GM19438 (cell line): ENCODE measurements around the gene B3GALT5.

Source experiments
- ATAC-seq: cut with Tn5 transposase; IDR thresholded peaks from one replicate; pipeline ENCODE4 v1.9.1; 2021; ENCODE audit warnings: low read depth; ENCODE audit not compliant: unreplicated experiment

B3GALT5 gene

GRCh38 chr21:39641827-39642450 lies 29.2 kb downstream of the B3GALT5 start:
- no peak for ATAC-seq

- ATAC-seq, result no peak
Observed at GRCh38 chr21:39644062-39644560, 31.4 kb downstream of the B3GALT5 start.

DNA sequence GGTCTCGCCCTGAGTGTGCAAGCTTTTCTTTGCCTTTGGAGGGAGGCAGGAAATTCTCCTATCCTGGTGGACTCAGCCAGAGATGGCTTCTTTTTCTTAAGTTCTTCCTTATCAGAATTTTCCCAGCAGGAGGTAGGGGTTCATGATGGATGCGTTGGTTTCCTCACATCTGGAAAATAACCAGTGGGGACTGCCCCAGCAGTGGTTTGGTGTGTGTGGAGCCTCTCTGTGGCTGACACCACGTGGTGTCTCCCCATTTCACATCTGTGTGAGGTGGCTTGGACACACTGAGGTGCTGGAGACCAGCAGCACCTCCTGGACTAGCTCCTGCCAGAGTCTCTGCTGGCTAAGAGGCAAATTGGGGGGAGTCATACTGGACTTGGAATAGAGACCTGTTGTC lies 32.6 kb downstream of the B3GALT5 start:
- no peak for ATAC-seq

- no peak for ATAC-seq
Observed at GRCh38 chr21:39647476-39647875, 34.7 kb downstream of the B3GALT5 start.

GRCh38 chr21:39648879-39649278 lies 36.1 kb downstream of the B3GALT5 start:
- ATAC-seq, result no peak

- no peak for ATAC-seq
Observed at GRCh38 chr21:39649526-39649925, 36.8 kb downstream of the B3GALT5 start.

DNA sequence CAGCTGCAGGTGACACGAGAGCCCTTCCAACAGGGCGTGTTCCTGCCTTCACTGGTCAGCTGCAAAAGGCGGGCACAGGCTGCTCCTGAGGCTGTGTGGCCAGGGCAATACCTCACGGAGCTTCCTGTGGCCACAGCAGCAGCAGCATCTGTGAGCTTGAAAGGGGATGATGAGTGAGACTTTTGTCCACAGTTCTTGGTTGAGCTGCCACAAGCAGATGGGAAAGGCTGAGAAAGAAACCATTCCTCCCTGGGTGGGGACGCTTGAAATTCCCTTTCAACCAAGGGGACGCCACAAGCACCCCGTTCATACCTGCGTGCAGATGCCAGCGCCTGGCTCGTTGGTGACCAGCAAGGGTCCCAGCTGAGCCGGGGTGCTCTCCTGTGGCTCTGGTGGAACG lies 37.6 kb downstream of the B3GALT5 start:
- ATAC-seq, result no peak

GRCh38 chr21:39650801-39651200 lies 38.1 kb downstream of the B3GALT5 start:
- no peak for ATAC-seq

DNA sequence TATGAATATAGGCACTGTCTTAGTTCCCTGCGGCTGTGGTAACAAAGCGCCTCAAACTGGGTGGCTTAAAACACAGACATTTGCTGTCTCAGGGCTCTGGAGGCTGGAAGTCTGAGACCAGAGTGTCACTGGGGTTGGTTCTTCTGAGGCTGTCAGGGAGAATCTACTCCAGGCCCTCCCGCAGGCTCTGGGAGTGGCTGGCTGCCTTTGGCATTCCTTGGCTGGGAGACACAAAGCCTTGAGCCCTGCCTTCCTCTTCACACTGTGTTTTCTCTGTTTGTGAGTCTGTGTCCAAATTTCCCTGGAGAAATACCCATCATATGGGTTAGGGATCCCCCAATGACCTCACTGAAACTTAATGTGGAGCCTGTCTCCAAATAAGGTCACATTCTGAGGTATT lies 38.5 kb downstream of the B3GALT5 start:
- ATAC-seq, result no peak

- no peak for ATAC-seq
Observed at GRCh38 chr21:39654951-39655350, 42.2 kb downstream of the B3GALT5 start.

- no peak for ATAC-seq
Observed at GRCh38 chr21:39655589-39655988, 42.8 kb downstream of the B3GALT5 start.

GRCh38 chr21:39656209-39656608 lies 43.5 kb downstream of the B3GALT5 start:
- no peak for ATAC-seq

DNA sequence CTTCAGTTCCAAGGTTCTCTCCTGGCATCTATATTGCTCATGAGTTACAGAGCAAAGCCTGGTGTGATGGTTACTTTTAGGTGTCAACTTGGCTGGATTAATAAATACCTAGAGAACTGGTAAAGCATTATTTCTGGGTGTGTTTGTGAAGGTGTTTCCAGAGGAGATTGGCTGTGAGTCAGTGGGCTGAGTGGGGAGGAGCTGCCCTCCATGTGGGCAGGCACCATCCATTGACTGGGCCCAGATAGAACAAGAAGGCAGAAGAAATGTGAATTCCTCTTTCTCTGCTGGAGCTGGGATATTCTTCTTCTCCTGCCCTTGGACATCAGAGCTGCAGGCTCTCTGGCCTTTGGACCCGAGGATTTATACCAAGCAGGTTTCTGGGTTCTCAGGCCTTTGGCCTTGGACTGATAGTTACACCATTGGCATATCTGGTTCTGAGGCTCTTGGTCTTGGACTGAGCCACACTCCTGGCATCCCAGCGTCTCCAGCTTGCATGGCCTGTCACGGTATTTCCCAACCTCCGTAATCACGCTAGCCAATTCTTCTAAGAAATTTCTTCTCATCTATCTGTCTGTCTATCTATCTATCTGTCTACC lies 44.5 kb downstream of the B3GALT5 start:
- ATAC-seq, result no peak

DNA sequence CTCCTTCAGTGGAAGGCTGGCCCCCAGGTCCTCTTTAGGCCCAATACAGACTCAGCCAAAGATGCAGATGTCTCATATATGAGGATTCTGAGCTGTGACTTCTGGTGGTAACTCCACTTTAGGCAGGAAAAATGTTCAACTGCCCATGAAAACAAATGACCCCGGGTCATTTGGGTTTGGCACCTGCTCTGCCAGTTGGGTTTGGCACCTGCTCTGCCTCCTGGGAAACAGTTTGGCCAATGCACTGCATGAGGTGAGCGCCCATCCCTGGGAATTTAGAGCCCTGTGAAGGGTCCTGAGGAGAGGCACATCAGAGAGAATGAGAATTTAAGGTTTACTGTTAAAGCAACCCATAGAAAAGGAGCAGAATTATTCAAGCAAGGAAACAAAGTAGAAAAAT lies 45.3 kb downstream of the B3GALT5 start:
- no peak for ATAC-seq

DNA sequence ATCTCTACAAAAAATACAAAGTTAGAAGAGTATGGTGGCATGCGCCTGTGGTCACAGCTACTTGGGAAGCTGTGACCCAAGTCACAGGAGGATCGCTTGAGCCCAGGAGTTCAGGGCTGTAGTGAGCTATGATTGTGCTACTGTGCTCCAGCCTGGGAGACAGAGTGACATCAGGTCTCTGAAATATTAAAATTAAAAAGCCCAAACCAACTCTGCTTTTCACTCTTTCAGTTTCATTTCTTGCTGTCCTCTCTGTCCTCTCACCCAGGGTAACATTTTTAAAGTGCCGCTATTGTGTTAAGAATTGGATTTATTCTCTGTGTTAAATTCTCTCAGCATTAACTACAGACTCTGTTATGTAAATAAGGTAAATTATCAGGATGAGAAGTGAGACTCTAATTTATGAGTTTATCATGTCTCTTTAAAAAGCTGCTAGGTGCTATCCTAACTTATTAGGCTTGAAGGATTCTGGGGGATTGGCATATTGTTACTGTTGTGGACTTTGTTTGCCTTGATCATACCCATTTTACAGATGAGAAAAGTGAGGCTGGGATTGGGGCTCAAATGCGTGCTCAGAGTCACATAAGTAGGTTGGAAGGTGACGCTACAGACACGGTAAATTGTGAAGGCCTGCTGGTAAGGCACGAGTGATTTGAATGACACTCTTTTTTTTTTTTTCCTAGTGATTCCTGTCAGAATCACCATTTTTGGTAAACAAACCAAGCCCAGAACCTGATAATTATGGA lies 46.5 kb downstream of the B3GALT5 start:
- ATAC-seq, result no peak

DNA sequence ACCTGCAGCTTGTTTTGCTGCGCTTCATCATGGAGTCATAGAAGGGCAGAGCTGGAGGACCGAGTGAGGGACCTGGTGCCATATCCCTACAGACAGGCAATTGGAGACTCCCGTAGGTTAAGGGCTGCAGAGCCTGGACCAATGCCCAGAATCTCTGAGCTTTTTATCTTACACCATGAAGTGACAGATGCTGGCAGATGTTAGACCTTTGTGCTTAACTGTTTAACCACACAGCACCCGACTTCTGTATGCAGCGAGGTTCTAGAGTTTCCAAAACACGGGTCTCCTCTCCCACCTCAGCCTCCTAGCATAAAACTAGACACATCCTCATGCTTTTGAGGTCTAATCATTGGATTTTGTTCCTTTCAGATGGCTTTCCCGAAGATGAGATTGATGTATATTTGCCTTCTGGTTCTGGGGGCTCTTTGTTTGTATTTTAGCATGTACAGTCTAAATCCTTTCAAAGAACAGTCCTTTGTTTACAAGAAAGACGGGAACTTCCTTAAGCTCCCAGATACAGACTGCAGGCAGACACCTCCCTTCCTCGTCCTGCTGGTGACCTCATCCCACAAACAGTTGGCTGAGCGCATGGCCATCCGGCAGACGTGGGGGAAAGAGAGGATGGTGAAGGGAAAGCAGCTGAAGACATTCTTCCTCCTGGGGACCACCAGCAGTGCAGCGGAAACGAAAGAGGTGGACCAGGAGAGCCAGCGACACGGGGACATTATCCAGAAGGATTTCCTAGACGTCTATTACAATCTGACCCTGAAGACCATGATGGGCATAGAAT lies 47.6 kb downstream of the B3GALT5 start:
- no peak for ATAC-seq

DNA sequence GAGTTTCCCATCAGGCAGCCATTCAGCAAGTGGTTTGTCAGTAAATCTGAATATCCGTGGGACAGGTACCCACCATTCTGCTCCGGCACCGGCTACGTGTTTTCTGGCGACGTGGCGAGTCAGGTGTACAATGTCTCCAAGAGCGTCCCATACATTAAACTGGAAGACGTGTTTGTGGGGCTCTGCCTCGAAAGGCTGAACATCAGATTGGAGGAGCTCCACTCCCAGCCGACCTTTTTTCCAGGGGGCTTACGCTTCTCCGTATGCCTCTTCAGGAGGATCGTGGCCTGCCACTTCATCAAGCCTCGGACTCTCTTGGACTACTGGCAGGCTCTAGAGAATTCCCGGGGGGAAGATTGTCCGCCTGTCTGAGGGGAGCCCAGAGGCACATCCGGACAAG lies 48.4 kb downstream of the B3GALT5 start:
- ATAC-seq, result no peak

- ATAC-seq, result no peak
Observed at GRCh38 chr21:39661740-39662139, 49.0 kb downstream of the B3GALT5 start.

DNA sequence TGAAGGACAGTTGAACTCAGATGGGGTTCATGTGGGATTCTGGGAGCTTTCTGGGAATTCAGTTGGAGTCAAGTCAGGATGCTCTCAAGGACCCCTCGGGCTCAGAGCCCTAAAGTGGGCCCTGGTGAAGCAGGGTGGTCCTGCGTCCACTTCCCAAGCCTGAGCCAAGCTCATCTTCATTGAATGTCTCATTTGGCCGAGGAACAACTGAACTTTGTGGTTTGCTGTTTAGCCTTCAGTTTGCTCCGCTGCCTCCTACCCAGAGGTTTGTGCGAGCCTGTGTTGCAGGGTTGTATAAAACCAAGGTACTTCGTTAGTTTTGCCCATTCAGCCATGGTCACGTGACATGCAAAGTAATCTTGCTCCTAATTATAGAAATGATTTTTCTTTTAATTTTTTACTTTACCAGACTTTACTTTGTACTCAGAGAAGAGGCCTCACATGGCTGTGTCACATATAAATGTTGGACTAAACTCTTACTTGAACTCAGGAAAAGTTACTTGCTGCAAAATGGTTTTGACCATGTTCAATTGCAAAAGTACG lies 49.7 kb downstream of the B3GALT5 start:
- ATAC-seq, result no peak

DNA sequence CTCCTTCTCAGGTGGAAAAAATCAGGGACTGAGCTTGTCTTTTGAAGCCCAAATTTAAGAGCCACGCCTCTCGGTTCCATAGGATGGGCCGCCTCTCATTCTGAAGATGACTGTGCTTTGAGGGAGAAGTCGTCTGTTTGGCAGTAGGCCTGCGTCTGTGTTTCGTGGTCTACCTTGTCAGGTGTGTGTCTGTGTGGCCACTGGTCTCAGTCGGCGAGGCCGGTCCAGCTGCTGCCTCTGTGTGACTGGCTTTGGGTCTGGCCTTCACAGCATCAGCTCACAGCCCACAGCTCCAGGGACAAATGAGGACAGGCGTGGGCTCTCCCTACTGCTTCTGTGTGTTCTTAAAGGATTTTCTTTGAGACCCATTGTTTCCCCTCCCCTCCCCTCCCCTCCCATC lies 50.3 kb downstream of the B3GALT5 start:
- ATAC-seq, result no peak
